Measurements from ENCODE around the gene TRPV2. TPM values are rescaled to one million over a fixed set of nuclear protein-coding genes. Genes with fewer than 3 reads are reported as not detected.

Gene TRPV2
- total and polyA plus RNA-seq, 7 donors = 3.7 to 14.0 (median 9.3) TPM

GRCh38 chr17:16474012-16474725, 58.8 kb downstream of the TRPV2 start:
- DNase-seq = no peak
- Histone ChIP-seq H3K27ac (no peak overlapping the region), H3K4me3 (no peak overlapping the region), H3K9me3 (no peaks in the 10 kb centered on the region), H3K4me1 (peaks cover 0 to 24% (median 23%) of the 10 kb centered on the region in 4 donors), H3K36me3 (no peaks in the 10 kb centered on the region), H3K27me3 (no peaks in the 10 kb centered on the region)
- intact Hi-C loops (cut with DNase I) = no loop called here
- 74 to 86% methylated on average over 13 of the region's 13 CpGs for WGBS, 2 donors
- TF ChIP-seq POLR2AphosphoS5 (IDR thresholded peaks at IDR 0.05) (no peak), POLR2A (IDR thresholded peaks at IDR 0.05) (no peak), CTCF (IDR thresholded peaks at IDR 0.05) (no peak), EP300 (IDR thresholded peaks at IDR 0.05) (no peak)

GRCh38 chr17:16475179-16475704, 59.9 kb downstream of the TRPV2 start:
- H3K9me3 ChIP-seq = no peaks in the 10 kb centered on the region
- 74 to 89% methylated on average over 4 of the region's 4 CpGs for WGBS, 2 donors
- TF ChIP-seq CTCF (IDR thresholded peaks at IDR 0.05) (no peak), POLR2A (IDR thresholded peaks at IDR 0.05) (no peak), EP300 (IDR thresholded peaks at IDR 0.05) (no peak), POLR2AphosphoS5 (IDR thresholded peaks at IDR 0.05) (no peak)
- H3K27ac ChIP-seq = no peak overlapping the region
- no peaks in the 10 kb centered on the region for H3K27me3 ChIP-seq
- H3K4me3 ChIP-seq = no peak overlapping the region
- H3K36me3 ChIP-seq = no peaks in the 10 kb centered on the region
- peaks cover 0 to 28% (median 25%) of the 10 kb centered on the region in 4 donors for H3K4me1 ChIP-seq
- no peak for DNase-seq
- intact Hi-C loops (cut with DNase I) = no loop called here

- peaks cover 0 to 31% (median 26%) of the 10 kb centered on the region in 4 donors for H3K4me1 ChIP-seq
- H3K36me3 ChIP-seq = no peaks in the 10 kb centered on the region
- H3K27ac ChIP-seq = peak overlapping the region; percentile 72 to 82 (median 79)
- peak; percentile 87 for DNase-seq
- 77 to 87% methylated on average over 5 of the region's 5 CpGs for WGBS, 2 donors
- TF ChIP-seq EP300 (IDR thresholded peaks at IDR 0.05) (no peak), POLR2AphosphoS5 (IDR thresholded peaks at IDR 0.05) (peak in 1 of 4 donors; percentile 26)
- no peaks in the 10 kb centered on the region for H3K9me3 ChIP-seq
- intact Hi-C loops (cut with DNase I) = no loop called here
- H3K4me3 ChIP-seq = no peak overlapping the region
- no peaks in the 10 kb centered on the region for H3K27me3 ChIP-seq
Measured at GRCh38 chr17:16477255-16477654, 61.9 kb downstream of the TRPV2 start.

- Histone ChIP-seq H3K27me3 (no peaks in the 10 kb centered on the region), H3K4me3 (no peak overlapping the region), H3K36me3 (no peaks in the 10 kb centered on the region), H3K27ac (peak overlapping the region; percentile 72 to 82 (median 79)), H3K4me1 (peaks cover 0 to 31% (median 26%) of the 10 kb centered on the region in 4 donors), H3K9me3 (no peaks in the 10 kb centered on the region)
- DNase-seq = no peak
- 87% methylated on average over 8 of the region's 8 CpGs for WGBS, 2 donors
- intact Hi-C loops (cut with DNase I) = no loop called here
- TF ChIP-seq POLR2A (IDR thresholded peaks at IDR 0.05) (no peak), CTCF (IDR thresholded peaks at IDR 0.05) (no peak), POLR2AphosphoS5 (IDR thresholded peaks at IDR 0.05) (no peak), EP300 (IDR thresholded peaks at IDR 0.05) (no peak)
Measured at GRCh38 chr17:16477666-16478065, 62.3 kb downstream of the TRPV2 start.

GRCh38 chr17:16478649-16479048, 63.3 kb downstream of the TRPV2 start:
- no peaks in the 10 kb centered on the region for H3K9me3 ChIP-seq
- DNase-seq = no peak
- H3K27ac ChIP-seq = peak overlapping the region; percentile 6 to 79 (median 60)
- no peak overlapping the region for H3K4me3 ChIP-seq
- H3K4me1 ChIP-seq = peaks cover 0 to 31% (median 26%) of the 10 kb centered on the region in 4 donors
- WGBS, 2 donors = 76 to 87% methylated on average over 6 of the region's 6 CpGs
- intact Hi-C loops (cut with DNase I) = no loop called here
- H3K36me3 ChIP-seq = no peaks in the 10 kb centered on the region
- TF ChIP-seq EP300 (IDR thresholded peaks at IDR 0.05) (no peak), POLR2AphosphoS5 (IDR thresholded peaks at IDR 0.05) (no peak), POLR2A (IDR thresholded peaks at IDR 0.05) (no peak), CTCF (IDR thresholded peaks at IDR 0.05) (no peak)
- no peaks in the 10 kb centered on the region for H3K27me3 ChIP-seq
